GM19397 (cell line): Measurements from ENCODE around the gene CYBA.
A peak's percentile ranks its signal among the peaks of the same experiment; 100 is the strongest.
"Not testable (repeated sequence)": the region's sequence is repeated elsewhere in the genome, so short reads cannot be mapped to it uniquely, and the experiment has no call there.

Experiments used
- ATAC-seq: cut with Tn5 transposase; IDR thresholded peaks from one replicate; pipeline ENCODE4 v1.9.1; 2021; ENCODE audit warnings: mild to moderate bottlenecking, moderate library complexity; ENCODE audit not compliant: unreplicated experiment

CYBA gene

DNA sequence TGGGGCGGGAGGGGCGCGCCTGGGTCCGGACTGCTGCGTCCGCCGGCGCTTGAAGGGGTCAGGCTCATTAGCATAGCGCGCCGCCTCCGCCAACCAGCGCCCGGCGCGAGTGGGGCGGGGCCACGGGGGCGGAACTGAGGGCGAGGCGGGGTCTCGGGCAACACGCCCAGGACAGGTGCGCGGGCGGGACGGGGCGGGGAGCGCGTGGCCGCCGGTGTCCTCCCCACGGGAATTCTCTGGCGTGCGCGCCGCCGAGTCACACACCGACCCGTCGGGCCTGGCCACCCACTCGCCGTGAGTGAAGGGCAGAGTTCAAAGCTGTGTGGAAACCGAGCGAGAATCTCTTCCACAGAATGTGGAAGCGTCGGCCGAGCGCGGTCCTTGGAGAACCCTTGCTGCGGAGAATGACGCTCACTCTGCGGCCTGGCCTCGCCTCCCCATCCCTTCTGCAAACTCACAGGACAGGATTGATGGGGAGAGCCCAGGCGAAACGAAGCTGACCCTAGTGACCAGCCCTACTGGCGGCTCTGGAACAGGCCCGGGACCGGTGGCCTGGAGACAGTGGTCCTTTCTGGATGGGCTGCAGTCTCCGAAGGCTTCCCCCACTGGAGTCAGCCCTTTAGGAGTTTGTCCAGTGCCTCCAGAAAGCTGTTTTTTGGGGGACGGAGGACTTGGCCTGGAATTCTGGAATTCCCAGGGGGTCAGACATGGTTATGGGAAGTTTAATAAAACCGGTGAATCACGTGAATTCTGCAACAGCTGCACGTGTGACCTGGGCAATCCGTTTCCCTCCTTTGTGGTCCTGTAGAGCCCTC is 35.8 kb upstream of the CYBA start, which contains the start of gene SNAI3:
Gene SNAI3, minus strand, starts transcription at position 69 of the 815 bp plus-strand sequence. CDS start 101 bp downstream, outside the sequence.
- peak; percentile 59 for ATAC-seq

DNA sequence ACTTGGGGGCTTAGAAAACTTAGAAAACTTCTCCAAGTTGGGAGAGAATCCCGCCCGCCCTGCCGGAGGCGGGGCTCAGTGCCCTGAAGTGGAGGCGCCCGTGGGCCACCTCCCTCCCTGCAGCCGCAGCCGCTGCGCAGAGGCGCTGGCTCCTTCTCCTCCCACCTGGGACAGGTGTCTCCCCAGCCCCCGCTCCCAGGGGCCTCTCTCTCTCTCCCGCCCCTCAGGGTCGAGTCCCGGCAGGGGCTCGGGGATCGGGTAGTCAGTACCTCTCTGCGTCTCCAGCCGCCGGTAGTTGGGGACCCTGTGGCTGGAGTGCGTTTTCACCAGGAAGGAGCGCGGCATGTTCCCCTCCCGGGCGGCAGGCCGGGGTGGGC is 35.2 kb upstream of the CYBA start:
- ATAC-seq, result peak; percentile 16

DNA sequence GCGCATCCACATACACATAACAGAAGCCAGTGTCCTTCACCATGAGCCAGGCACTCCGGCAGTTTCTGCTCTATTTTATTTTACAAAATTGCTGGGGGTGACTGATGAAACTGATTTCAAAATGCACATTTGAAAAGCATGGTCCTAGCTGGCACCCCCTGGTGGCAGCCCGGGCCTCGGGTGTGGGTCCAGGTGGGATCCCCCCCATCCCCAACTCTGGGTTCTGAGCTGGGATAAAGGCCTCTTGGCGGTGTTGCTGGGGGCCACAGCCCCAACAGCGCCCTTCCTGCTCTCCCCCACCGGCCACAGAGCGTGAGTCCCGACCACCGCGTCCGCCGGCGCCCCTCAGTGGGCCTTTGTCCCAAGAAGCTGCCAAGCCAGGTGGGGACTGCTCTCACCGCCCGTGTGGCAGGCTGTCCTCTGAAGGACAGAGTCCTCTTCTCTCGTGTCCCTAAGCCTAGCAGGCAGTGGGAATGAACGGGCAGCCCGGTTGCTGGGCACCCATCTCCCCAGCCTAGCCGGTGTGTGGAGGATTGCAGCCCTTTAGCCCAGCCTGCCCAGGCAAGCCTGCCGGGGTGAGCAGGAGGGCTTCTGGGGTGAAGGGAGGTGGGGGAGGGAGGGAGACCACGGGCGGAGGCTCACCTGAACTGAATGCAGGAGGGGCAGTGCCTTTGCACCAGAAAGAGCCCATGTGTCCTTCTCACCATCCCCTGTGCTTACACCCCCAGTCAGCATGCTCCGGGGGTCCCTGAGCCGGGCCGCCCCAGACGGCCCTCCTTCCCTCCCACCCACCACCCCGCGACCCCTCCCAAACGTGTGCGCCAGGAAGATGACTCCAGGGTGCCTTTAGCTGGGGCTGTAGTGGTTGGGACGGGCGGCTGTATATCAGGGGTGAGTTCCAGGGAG is 34.6 kb upstream of the CYBA start:
- ATAC-seq, result no peak

DNA sequence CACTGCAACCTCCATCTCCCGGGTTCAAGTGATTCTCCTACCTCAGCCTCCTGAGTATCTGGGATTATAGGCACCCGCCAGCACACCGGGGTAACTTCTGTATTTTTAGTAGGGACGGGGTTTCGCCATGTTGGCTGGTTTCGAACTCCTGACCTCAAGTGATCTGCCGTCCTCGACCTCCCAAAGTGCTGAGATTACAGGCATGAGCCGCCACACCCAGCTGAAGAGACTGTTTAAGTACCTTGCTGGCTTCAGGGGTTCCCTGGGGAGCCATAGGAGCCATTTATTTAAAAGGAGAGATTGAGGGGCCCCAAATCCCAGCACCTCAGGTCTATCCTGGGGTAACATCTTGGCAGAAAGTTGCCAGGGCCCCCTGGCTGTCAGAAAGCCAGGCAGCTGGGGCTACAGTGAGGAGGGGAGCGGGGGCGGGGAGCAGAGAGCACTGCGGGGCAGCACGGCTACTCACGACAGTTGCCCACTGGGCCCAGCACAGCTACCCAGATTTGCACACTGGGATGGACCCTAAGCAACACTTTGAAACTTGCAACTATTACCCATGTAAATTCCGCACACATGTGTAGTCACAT is 33.8 kb upstream of the CYBA start:
- ATAC-seq, result no peak

DNA sequence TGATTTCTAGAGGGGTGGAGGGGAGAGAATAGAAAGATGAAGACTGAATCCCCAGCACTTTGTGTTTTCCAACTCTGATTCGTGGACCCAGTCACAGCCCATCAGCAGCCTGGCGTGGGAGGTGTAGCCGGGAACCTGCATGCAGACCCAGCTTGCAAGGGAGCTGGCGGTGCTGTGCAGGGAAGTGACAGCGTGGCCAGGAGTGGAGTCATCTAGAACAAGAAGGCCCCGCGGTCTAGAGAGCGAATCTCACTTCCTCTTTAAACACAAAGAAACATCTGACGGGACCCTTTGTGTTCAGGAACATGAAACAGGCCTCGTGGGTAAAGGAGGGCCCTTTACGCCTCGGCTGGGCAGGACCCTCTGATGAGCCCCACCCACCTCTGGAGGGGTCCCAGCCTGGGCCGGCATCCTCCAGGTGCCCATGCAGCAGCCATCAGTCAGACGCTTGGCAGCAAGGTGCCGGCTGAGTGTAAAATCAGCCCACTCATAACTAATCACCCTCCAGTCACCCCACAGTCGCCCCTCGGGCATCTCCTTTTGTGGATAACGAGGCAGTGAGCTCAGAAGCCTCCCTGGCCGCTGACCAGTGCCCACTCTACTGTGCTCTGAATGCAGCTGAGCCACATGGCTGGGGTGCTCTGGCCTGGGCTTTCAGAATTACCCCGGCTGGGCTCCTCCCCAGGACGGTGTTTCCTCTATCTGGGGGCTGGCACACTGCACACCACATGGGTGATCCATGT is 31.0 kb upstream of the CYBA start:
- ATAC-seq, result peak; percentile 67

DNA sequence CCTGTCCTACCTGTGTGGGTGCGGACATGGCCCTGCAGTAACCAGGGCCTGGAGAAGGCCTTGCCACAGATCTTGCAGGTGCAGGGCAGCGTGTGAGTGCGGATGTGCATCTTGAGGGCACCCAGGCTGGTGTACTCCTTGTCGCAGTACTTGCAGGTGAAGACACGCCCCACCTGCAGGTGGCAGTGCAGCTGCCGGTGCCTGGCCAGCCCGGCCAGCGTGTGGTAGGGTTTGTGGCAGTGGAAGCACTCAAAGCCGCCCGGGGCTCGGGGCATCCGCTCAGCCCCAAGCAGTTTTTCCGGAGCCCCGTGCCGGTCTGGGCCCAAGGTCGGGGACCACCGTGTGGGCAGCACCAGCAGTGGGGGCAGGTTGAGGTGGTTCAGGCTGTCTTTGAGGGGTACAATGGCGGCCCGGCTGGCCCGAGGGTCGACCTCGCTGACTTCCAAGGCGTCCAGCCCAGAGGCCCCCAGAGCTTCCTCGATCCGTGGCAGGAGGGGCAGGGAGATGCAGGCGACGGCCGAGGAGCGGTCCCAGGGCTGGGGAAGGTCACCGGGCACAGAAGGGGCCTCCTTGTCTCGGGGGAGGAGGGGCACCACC is 30.3 kb upstream of the CYBA start:
- peak; percentile 5 for ATAC-seq

DNA sequence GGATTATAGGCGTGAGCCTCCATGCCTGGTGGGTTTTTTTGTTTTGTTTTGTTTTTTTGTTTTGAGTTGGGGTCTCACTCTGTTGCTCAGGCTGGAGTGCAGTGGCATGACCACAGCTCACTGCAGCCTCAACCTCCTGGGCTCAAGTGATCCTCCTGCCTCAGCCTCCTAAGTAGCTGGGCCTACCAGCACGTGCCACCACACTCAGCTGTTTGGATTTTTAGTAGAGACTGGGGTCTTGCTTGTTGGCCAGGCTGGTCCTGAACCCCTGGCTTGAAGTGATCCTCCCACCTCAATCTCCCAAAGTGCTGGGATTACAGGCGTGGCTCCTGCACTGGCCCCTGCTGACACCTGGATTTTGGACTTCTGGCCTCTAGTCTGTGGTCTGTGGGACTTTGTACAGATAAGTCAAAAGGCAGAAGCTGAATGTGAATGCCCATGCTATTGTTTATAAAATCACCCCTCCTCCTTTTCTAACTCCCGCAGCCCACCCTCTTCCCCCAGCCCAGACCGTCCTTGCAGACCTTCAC is 29.8 kb upstream of the CYBA start:
- no peak for ATAC-seq

DNA sequence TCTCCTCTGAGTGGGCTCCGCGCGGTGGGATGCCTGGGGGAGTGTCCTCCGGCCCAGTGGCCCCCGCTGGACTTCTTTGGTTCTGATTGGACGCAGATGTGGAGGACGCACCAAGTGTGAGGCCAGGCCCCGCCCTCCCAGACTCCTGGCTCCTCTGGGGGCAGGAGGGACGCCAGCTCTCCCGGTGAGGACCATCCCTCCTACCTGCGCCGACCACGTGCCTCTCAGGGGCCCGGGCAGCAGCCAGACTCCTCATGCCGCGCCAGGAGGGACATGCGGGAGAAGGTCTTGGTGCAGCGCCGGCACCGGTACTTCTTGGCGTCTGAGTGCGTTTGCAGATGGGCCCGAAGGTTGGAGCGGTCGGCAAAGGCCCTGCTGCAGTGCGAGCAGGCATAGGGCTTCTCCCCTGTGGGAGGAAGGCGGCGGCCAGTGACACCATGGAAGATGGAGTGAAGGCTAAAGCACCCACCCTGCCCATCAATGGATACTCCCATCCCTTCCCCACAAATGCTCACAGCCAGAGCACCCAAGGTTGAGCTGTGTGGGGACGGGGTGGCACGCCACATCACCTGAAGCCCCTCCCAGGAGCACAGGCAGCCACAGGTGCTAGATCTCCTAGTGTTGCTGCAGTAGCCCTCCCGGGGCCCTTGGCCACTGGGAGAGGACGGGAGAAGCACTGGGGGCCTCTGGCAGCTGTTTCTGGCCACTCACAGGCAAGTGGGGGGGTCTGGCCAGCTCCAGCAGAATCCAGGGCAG is 27.5 kb upstream of the CYBA start:
- no peak for ATAC-seq

DNA sequence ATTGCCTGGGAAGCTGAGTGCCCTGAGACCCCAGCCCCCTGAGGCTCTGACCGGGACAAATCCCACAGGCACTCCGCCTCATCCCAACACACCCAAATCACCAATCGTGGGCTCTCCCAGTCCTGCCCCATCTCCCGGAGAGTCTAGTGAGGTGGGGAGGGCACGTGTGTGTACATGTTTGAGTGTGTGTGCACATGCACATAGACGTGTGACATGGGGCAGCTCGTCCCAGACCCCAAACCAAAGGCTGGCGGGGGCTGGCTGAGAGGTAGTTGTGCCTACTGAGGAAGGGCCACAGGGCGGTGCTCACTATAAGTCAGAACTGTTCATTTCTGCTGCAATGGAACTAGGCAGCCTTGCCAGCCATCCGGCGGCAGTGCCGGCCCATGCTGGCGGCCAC is 26.9 kb upstream of the CYBA start:
- ATAC-seq, result no peak

DNA sequence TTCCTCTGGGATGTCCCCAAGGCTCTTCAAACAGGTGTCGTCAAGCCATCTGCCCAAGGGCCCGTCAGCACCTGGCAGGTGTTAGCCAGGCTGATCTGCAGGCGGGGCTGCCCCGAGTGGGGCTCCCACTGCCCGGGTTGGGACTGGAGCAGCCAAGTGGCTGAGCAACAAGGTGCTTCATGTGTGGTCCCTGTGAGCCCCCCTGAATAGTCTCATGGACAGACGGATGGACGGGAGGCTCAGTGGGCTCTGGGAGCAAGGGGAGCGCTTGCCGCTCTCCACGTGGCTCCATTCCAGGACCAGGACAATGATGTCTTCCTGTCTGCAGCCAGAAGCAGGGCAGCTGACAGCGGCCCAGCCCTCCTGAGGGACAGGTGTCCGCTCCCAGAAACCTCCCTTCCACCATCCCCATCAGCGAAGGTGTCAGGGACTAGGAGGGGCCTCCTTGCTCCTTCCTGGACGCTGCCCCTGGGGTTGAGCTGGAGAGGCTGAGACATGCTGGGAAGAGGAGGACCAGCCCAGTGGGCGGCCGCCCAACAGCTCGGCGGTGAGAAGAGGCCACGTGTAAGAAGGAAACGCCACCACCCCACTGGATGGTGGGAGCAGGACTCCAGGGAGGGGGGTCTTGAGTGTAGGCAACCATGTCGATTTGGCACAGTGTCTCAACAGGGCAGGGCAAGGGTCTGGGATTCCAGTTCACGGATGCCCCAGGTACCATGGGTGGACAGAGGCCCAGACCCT is 25.8 kb upstream of the CYBA start:
- ATAC-seq, result no peak

DNA sequence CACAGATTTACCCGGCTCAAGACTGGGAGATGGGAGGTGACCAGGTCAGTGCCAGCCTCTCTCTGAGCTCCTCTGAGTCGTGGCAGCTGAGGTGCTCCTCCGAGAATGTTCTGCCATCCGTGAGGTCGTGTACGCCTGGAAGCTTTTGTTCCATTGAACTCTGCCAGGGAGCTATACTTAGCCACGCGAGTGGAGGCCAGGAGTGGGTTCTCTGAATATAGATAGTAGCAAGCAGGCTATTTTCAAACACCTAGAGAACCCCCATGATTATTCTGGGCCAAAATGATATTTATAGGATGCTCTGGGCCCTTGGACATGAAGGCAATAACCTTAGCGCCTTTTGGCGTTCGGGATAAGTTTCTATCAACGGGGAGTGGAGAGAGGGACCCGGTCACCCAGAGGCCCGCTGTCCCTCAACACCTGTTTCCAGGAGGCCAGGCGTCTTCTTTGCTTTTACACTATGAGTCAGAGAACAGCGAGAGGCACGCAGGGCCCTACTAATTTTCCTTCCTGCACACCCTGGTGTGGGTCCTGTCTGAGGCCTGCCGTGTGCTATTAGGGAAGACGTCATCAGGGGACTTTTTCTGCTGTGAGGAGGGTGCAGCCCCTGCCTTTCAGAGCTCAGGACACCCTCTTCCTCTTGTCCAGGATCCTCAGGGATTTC is 23.0 kb upstream of the CYBA start:
- ATAC-seq, result no peak

DNA sequence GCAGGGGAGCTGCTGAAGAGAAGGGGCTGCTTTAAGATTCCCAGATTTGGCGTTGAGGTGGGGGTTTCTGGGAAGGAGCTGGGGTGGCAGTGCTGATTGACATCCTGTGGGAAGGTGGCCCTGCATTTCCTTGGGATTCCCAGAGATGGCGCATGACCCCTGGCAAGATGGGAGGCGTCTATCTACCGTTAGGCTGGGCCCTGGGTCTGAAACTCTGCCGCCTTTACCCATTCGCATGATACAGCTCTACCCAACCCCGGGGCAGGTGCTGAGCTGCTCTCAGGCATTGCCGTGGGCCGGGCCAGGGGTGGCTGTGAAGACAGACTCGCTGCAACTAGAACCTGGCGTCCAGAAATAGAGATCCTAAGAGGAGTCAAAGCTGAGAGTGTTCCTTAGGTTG is 21.9 kb upstream of the CYBA start:
- no peak for ATAC-seq

DNA sequence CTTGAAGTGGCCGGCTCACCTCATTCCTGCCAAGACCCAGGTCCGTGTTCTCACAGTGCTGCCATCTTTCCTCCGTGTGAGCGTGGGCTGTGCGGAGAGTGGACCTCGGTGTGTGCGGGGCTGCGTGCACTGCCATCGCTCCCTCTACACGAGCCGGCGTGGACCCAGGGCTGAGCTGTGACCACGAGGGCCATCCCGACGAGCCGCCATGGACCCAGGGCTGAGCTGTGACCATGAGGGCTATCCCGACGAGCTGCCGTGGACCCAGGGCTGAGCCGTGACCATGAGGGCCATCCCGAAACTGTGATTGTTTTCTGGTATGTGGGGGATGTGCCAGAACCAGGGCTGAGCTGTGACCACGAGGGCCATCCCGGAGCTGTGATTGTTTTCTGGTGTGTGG is 21.0 kb upstream of the CYBA start:
- no peak for ATAC-seq

DNA sequence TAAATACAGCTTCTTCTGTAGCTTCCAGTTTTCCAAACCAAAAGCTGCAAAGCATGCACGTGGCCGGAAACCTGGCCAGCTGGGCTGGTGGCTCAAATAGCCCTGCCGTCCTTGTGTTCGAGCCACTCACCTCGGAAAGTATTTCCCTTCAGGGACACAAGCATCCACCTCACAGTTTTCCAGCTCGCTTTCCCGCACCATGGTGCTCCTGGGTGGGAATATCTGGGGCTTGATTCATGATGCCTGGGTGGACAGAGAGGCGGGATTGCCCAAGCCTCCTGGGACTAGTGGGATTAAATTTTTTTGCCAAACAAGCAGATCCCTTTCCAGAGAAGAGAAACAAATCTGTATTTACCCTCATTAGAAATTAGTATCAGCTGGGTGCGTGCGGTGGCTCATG is 19.1 kb upstream of the CYBA start:
- no peak for ATAC-seq

DNA sequence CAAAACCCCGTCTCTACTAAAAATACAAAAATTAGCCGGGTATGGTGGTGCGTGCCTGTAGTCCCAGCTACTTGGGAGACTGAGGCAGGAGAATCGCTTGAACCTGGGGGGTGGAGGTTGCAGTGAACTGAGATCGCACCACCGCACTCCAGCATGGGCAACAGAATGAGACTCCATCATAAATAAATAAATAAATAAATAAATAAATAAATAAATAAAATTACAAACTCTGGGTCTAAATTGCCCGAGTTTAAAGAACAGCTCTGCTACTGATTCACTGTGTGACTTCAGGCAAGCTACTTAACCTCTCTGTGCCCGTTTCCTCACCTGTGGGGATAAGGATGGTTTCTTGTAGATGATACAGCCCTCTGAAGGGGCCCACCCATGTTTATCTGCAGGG is 18.6 kb upstream of the CYBA start:
- ATAC-seq, result not testable (repeated sequence)

DNA sequence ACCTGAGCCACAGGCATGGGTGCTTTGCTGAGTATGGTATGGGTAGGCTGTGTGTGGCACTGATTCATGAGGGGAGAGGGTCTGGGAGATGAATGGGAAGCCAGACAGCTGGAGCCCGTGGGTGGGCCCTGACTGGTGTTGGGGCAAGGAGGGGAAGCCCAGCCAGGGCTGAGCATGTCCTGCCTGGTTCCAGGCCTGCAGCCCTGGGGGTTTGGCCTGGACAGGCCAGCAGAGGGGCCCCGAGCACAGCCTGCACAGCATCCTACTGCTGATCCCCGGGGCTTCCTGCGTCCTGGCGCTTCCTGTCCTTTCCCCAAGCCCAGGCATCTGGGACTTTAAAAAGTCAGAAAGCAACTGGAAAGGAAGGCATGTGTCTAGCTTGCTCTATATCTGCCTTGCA is 16.6 kb upstream of the CYBA start:
- no peak for ATAC-seq

DNA sequence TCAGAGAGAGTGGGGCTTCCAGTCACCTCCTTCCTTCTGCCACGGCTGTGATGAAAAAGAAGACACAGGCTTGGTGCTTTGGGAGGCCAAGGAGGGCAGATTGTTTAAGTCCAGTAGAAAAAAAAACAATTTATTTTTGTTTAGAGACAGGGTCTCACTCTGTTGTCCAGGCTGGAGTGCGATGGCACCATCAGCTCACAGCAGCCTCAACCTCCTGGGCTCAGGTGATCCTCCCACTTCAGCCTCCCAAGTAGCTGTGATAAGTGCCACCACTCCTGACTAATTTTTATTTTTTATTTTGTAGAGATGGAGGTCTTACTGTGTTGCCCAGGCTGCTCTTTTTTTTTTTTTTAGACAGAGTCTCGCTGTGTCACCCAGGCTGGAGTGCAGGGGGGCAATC is 14.7 kb upstream of the CYBA start:
- ATAC-seq, result no peak

DNA sequence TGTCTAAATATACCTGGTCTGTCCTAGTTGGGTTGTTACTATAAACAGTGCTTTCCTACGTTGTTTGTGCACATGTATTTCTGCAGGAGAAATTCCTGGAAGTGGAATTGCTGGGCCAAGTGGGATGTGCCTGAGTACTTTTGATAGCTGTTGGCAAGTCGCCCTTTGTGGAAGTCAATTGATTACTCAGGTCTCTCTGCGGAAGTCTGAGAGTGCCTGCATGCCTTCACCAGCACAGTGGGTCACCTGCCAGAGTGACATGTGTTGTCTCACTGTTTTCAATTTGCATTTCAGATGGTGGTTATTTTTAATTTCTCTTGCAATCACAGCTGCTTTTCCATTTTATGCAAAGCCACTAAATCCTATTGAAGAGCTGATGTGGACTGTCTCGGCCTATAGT is 14.3 kb upstream of the CYBA start:
- ATAC-seq, result no peak
